ENCODE measurements around the gene C1QTNF1. TPM values are rescaled to one million over a fixed set of nuclear protein-coding genes. Genes with fewer than 3 reads are reported as not detected.
A peak's percentile ranks its signal among the peaks of the same experiment; 100 is the strongest.

The C1QTNF1 gene
- total RNA-seq, 3 donors from 2014 or later, result 16.9 to 33.3 (median 22.1) TPM

DNA sequence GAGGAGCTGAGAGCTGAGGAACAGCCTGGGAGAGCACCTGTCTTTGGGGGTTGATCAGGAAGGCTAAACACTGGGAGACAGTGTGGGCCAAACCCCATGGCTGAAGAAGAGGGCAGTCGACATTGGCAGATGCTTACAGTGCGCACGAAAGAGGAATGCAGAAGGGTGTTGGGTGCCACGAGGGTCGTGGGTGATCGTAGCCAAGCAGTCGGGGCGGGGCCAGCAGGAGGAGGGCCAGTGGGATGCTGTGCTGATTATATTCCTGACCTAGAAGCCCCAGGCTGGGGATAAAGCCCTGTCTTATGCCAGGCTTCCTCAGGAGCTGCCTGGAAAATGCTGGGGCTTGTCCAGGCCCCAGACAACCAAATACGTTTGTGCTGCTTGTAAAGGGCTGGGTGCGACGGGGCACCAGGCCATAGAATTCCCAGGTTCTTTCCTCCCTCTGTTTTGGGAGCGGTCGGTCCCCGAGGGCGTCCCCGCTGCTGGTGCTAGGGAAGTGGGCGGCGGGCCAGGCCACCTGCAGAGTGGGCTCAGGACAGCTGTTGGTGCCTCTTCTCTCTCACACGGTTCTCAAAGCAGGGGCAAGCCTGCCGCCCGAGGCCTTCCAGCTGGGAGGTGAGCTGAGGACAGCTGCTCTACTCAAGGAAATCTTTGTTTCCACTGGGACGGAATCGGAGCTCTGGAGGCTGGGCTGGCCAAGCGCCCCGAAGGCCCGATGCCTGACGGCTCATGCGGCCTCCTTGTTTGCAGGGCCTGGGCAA, 10.0 kb downstream of the C1QTNF1 start:
- TF ChIP-seq, protein P1, sequence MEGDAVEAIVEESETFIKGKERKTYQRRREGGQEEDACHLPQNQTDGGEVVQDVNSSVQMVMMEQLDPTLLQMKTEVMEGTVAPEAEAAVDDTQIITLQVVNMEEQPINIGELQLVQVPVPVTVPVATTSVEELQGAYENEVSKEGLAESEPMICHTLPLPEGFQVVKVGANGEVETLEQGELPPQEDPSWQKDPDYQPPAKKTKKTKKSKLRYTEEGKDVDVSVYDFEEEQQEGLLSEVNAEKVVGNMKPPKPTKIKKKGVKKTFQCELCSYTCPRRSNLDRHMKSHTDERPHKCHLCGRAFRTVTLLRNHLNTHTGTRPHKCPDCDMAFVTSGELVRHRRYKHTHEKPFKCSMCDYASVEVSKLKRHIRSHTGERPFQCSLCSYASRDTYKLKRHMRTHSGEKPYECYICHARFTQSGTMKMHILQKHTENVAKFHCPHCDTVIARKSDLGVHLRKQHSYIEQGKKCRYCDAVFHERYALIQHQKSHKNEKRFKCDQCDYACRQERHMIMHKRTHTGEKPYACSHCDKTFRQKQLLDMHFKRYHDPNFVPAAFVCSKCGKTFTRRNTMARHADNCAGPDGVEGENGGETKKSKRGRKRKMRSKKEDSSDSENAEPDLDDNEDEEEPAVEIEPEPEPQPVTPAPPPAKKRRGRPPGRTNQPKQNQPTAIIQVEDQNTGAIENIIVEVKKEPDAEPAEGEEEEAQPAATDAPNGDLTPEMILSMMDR (IDR thresholded peaks at IDR 0.05), result no peak
- ATAC-seq, result peak; percentile 74
- H3K4me3 ChIP-seq, result no peak overlapping the region
- peak in 1 of 3 donors; percentile 61 for DNase-seq
- intact Hi-C loops (cut with DNase I, micrococcal nuclease), result no loop called here
- no peaks in the 10 kb centered on the region for H3K36me3 ChIP-seq (ENCODE audit: low read depth)
- H3K4me1 ChIP-seq (ENCODE audit: low read depth), result peaks cover 4% of the 10 kb centered on the region
- no peaks in the 10 kb centered on the region for H3K9me3 ChIP-seq

DNA sequence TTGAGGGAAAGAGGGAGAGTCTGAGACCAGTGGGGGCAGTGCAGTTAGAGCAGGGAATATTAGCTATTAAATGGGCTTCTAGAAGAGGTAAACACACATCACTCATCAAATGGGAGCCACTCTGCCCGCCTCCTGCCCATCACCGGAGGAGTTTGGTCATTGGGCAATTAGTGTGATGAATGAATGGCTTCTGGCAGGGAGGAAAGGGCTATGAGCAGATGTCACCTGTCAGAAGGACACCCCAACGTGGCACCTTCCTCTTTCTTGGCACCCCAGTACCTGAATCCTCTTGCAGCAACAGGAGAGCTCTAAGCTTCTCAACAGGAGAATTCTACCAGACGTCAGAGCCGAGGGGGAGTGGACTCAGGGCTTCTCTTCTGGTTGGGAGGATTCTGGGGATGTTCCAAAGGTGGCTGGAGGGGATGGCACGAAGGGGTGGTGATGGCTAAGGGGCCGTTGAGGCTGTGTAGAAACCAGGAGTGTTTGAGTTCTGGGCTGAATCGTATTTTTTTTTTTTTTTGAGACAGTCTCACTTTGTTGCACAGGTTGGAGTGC, 11.0 kb downstream of the C1QTNF1 start:
- no peak for DNase-seq
- intact Hi-C loops (cut with DNase I, micrococcal nuclease), result no loop called here
- no peak overlapping the region for H3K4me3 ChIP-seq
- H3K9me3 ChIP-seq, result no peaks in the 10 kb centered on the region
- TF ChIP-seq, protein P1 (IDR thresholded peaks at IDR 0.05), result no peak
- H3K36me3 ChIP-seq (ENCODE audit: low read depth), result no peaks in the 10 kb centered on the region
- H3K4me1 ChIP-seq (ENCODE audit: low read depth), result peaks cover 4% of the 10 kb centered on the region
- ATAC-seq, result no peak

DNA sequence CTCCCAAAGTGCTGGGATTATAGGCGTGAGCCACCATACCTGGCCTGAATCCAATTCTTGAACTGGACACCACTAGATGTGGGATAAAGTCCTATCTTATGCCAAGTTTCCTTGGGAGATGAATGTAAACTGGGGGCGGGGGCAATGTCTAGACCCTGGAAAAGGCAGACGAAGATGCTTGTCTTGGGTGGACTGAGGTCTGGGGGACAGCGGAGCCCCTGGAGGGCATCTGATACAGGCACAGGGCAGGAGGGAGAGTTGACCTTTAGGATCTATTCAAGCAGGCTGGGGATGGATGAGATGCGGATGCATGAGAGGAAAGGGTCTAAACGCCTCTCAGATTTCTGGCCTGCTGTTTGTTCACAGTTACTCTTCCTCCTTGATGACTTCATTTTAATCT, 11.7 kb downstream of the C1QTNF1 start:
- DNase-seq (no peak), ATAC-seq (no peak)
- Histone ChIP-seq H3K4me3 (no peak overlapping the region), H3K9me3 (no peaks in the 10 kb centered on the region), H3K4me1 (ENCODE audit: low read depth) (peaks cover 4% of the 10 kb centered on the region), H3K36me3 (ENCODE audit: low read depth) (no peaks in the 10 kb centered on the region)
- intact Hi-C loops (cut with DNase I, micrococcal nuclease), result no loop called here
- TF ChIP-seq, protein P1 (IDR thresholded peaks at IDR 0.05), result no peak

DNA sequence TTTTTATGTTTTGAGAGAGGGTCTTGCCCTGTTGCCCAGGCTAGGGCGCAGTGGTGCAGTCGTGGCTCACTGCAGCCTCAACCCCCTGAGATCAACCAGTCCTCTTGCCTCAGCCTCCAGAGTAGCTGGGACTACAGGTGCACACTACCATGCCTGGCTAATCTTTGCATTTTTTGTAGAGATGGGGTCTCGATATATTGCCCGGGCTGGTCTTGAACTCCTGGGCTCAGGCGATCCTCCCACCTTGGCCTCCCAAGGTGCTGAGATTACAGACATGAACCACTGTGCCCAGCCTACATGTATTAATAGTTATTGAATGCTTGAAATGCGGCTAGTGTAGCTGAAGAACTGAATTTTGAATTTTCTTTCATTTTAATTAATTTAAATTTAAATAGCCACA, 12.2 kb downstream of the C1QTNF1 start:
- peaks cover 4% of the 10 kb centered on the region for H3K4me1 ChIP-seq (ENCODE audit: low read depth)
- TF ChIP-seq, protein P1 (IDR thresholded peaks at IDR 0.05), result no peak
- no peak overlapping the region for H3K4me3 ChIP-seq
- ATAC-seq (no peak), DNase-seq (no peak)
- H3K36me3 ChIP-seq (ENCODE audit: low read depth), result no peaks in the 10 kb centered on the region
- no peaks in the 10 kb centered on the region for H3K9me3 ChIP-seq
- intact Hi-C loops (cut with DNase I, micrococcal nuclease), result no loop called here

DNA sequence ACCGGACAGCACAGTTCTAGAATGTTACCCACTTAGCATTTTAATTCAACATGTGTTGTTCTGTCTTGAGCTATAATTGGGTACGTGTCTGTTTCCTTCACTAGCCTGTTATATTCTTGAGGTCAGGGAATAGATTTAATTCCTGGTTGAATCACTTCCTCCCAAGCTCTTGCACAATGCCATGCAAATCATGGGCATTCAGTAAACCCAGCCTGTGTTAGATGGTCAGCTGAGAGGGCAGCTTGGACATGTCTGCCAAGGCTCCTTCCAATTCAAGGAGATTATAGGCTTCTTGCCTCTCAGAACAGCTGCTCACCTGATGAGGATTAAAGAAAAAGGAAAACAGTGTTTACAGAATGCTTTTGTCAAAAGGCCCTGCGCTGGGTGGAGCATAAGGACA, 12.6 kb downstream of the C1QTNF1 start:
- Histone ChIP-seq H3K4me1 (ENCODE audit: low read depth) (peaks cover 4% of the 10 kb centered on the region), H3K4me3 (no peak overlapping the region), H3K9me3 (no peaks in the 10 kb centered on the region), H3K36me3 (ENCODE audit: low read depth) (no peaks in the 10 kb centered on the region)
- DNase-seq (no peak), ATAC-seq (peak; percentile 77)
- TF ChIP-seq, protein P1 (IDR thresholded peaks at IDR 0.05), result no peak
- intact Hi-C loops (cut with DNase I, micrococcal nuclease), result no loop called here

Data from mucosa of descending colon (tissue), 3 donors.